Hepatocyte (in vitro differentiated cells): ENCODE measurements around the gene MEAF6.

Source experiments
- EZH2 ChIP-seq: fragments of 200-600 bp; sonication (generic); IDR thresholded peaks from 2 replicates; pipeline ENCODE4 v1.6.1; 2016; ENCODE audit warnings: antibody characterized with exemption, mild to moderate bottlenecking, borderline replicate concordance
- TF ChIP-seq, protein P1 (sequence below): fragments of 200-600 bp; sonication (generic); IDR thresholded peaks from 2 replicates; pipeline ENCODE4 v1.5.1; 2016; ENCODE audit warnings: antibody characterized with exemption, mild to moderate bottlenecking; ENCODE audit not compliant: poor library complexity

DNA sequence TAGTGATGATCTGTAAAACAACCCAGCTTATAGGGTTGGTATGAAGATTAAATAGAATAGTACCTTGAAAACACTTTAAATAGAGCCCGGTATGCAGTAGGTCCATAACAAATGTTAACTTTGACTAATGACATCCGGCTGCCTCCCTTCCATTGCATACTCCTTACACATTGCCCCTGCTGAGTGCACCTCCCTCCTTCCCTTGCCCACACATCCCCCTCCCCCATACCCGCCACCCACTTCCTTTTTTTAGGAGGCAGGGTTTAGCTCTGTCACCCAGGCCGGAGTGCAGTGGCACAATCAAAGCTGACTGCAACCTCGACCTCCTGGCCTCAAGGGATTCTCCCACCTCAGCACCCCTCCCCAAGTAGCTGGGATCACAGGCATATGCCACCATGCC, 64.6 kb downstream of the MEAF6 start:
- TF ChIP-seq, protein P1, sequence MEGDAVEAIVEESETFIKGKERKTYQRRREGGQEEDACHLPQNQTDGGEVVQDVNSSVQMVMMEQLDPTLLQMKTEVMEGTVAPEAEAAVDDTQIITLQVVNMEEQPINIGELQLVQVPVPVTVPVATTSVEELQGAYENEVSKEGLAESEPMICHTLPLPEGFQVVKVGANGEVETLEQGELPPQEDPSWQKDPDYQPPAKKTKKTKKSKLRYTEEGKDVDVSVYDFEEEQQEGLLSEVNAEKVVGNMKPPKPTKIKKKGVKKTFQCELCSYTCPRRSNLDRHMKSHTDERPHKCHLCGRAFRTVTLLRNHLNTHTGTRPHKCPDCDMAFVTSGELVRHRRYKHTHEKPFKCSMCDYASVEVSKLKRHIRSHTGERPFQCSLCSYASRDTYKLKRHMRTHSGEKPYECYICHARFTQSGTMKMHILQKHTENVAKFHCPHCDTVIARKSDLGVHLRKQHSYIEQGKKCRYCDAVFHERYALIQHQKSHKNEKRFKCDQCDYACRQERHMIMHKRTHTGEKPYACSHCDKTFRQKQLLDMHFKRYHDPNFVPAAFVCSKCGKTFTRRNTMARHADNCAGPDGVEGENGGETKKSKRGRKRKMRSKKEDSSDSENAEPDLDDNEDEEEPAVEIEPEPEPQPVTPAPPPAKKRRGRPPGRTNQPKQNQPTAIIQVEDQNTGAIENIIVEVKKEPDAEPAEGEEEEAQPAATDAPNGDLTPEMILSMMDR: no peak
- no peak for TF ChIP-seq EZH2
